K562 (cell line): ENCODE data around the gene SLC7A4. TPM values are rescaled to one million over a fixed set of nuclear protein-coding genes. Genes with fewer than 3 reads are reported as not detected.

Experiments
- ATAC-seq: fragments of 200-7000 bp; cut with Tn5 transposase; 3 replicates; pipeline ENCODE4 v1.9.1; 2020; ENCODE audit warnings: moderate library complexity
- BruUV-seq: library from RNA; stranded (reverse); fragments of 400-500 nt; replicated peaks from 2 replicates; lab custom pipeline; 2021; lab: Mats Ljungman, UMichigan
- CTCF ChIA-PET: fragments of 300-600 bp; formaldehyde crosslinking; extraction: SDS; loops from one replicate; lab custom pipeline; 2021; ENCODE audit warnings: low intra/inter-chr PET ratio; lab: Yijun Ruan, JAX
- POLR2A ChIA-PET: fragments of 300-600, 350-650 bp; sonication (Branson Sonifier 250); formaldehyde crosslinking; extraction: SDS; loops from one replicate; lab custom pipeline; 2021; ENCODE audit warnings: antibody characterized with exemption, inconsistent platforms; lab: Yijun Ruan, JAX
- DNase-seq, 4 experiments: peaks; one replicate each; pipeline versions ENCODE4 v3.0.0 to v3.0.0-alpha.2; 2011 to 2018; ENCODE audit warnings: low spot score in 3 of 4, mixed read lengths in 3 of 4; ENCODE audit errors: extremely low read depth in 1 of 4
- FAIRE-seq: peaks from 2 replicates; lab custom pipeline; 2011; peaks lifted over from hg19 to GRCh38; lab: Jason Lieb, UNC
- H2AFZ ChIP-seq: 2 replicates; pipeline ENCODE4 v1.6.0; 2011; ENCODE audit warnings: low read depth, low read length, control low read depth, inconsistent platforms
- H3K27ac ChIP-seq: fragments of 200-600 bp; 3 replicates; pipeline ENCODE4 v1.8.0; 2011; ENCODE audit warnings: low read depth, mild to moderate bottlenecking, control low read depth, inconsistent platforms, low read length, moderate library complexity, mixed read lengths; ENCODE audit errors: extremely low read depth
- H3K27me3 ChIP-seq, 2 experiments: fragments of 300-600 bp in 1 of 2; 2 replicates in 1 of 2; 3 replicates in 1 of 2; pipeline versions ENCODE4 v1.6.0 to v1.8.0; 2011; ENCODE audit warnings: inconsistent platforms in 2 of 2, low read length in 2 of 2, mild to moderate bottlenecking in 1 of 2, mixed read lengths in 1 of 2, moderate library complexity in 1 of 2; ENCODE audit not compliant: control insufficient read depth in 2 of 2, insufficient read depth in 2 of 2
- H3K36me3 ChIP-seq: fragments of 300-600 bp; 3 replicates; pipeline ENCODE4 v1.8.0; 2011; ENCODE audit warnings: mild to moderate bottlenecking, low read length, inconsistent platforms; ENCODE audit not compliant: control insufficient read depth, insufficient read depth
- H3K4me1 ChIP-seq, 2 experiments: fragments of 200-600 bp in 1 of 2; replicated peaks in 1 of 2; 2 replicates in 1 of 2; 3 replicates in 1 of 2; pipeline versions ENCODE4 v1.5.1 to v1.8.0; 2011; ENCODE audit warnings: inconsistent platforms in 2 of 2, low read length in 2 of 2, mild to moderate bottlenecking in 1 of 2, mixed read lengths in 1 of 2, moderate library complexity in 1 of 2; ENCODE audit not compliant: control insufficient read depth in 2 of 2, insufficient read depth in 2 of 2
- H3K4me2 ChIP-seq: 2 replicates; pipeline ENCODE4 v1.6.1; 2011; ENCODE audit warnings: low read length, control low read depth, inconsistent platforms, mixed read lengths; ENCODE audit not compliant: insufficient read depth
- H3K4me3 ChIP-seq: fragments of 200-600 bp; sonication (generic), shearing (Covaris generic); 2 replicates; pipeline ENCODE4 v1.5.1; 2016; ENCODE audit warnings: control low read depth, inconsistent platforms
- H3K79me2 ChIP-seq: fragments of 200-600 bp; 3 replicates; pipeline ENCODE4 v1.8.0; 2011; ENCODE audit warnings: low read length, inconsistent platforms; ENCODE audit not compliant: control insufficient read depth, insufficient read depth
- H3K9ac ChIP-seq, 2 experiments: 2 replicates each; pipeline versions ENCODE4 v1.6.0 to v1.6.1; 2011; ENCODE audit warnings: low read depth in 2 of 2, low read length in 2 of 2, control low read depth in 1 of 2, inconsistent platforms in 1 of 2, mild to moderate bottlenecking in 1 of 2, mixed read lengths in 1 of 2; ENCODE audit not compliant: insufficient read depth in 1 of 2
- H3K9me1 ChIP-seq: one replicate; pipeline ENCODE4 v1.6.0; 2011; ENCODE audit warnings: inconsistent platforms, mild to moderate bottlenecking, low read length, moderate library complexity; ENCODE audit not compliant: control insufficient read depth, insufficient read depth
- H3K9me3 ChIP-seq: replicated peaks from 2 replicates; pipeline ENCODE4 v1.5.1; 2011; ENCODE audit warnings: low read depth, low read length, inconsistent platforms; ENCODE audit not compliant: control insufficient read depth, insufficient read depth
- H4K20me1 ChIP-seq: replicated peaks from 2 replicates; pipeline ENCODE4 v1.6.1; 2011; ENCODE audit warnings: low read length, inconsistent platforms, mixed read lengths; ENCODE audit not compliant: control insufficient read depth, insufficient read depth
- MAFK ChIP-seq: IDR thresholded peaks from 2 replicates; pipeline ENCODE4 v1.6.1; 2011; ENCODE audit warnings: low read length, improper control_type of control experiment
- RCOR1 ChIP-seq, 2 experiments: IDR thresholded peaks; 2 replicates each; pipeline ENCODE4 v1.6.1; 2012; ENCODE audit warnings: low read depth in 2 of 2, low read length in 2 of 2, borderline replicate concordance in 1 of 2, improper control_type of control experiment in 1 of 2
- RFX1 ChIP-seq: fragments of 450-650 bp; IDR thresholded peaks from 2 replicates; pipeline ENCODE4 v1.6.1; 2016; ENCODE audit warnings: mild to moderate bottlenecking, moderate library complexity
- SNIP1 ChIP-seq: fragments of 450-650 bp; IDR thresholded peaks from 2 replicates; pipeline ENCODE4 v1.7.1; 2017; ENCODE audit warnings: low read depth, mild to moderate bottlenecking
- ZFX ChIP-seq: sonication (generic); formaldehyde crosslinking; IDR thresholded peaks from 2 replicates; pipeline ENCODE4 v1.8.0; 2022; ENCODE audit warnings: mild to moderate bottlenecking, missing genetic modification reagents, moderate library complexity
- ZNF3 ChIP-seq: fragments of 250-450 bp; sonication (Bioruptor Pico); IDR thresholded peaks from 2 replicates; pipeline ENCODE4 v1.5.0; 2021; ENCODE audit warnings: mild to moderate bottlenecking, moderate library complexity
- ZNF830 ChIP-seq: fragments of 250-450 bp; sonication (Bioruptor Pico); IDR thresholded peaks from 2 replicates; pipeline ENCODE4 v1.5.0; 2021; ENCODE audit warnings: mild to moderate bottlenecking
- WGBS: fragments of 100-300 bp; shearing (Covaris generic); methylation state at CpG from one replicate; pipeline ENCODE4 v1.1.6; 2016; ENCODE audit warnings: low coverage, mixed read lengths; ENCODE audit not compliant: insufficient coverage; ENCODE audit errors: missing lambda C conversion rate; 5-methylcytosine and 5-hydroxymethylcytosine counted together
- in situ Hi-C: fragments of 300-500 bp; cut with MboI; formaldehyde crosslinking; loops from 4 replicates; pipeline ENCODE4 v1.15.0; 2018; ENCODE audit warnings: inconsistent platforms, mixed read lengths
- intact Hi-C: fragments of 100-400 bp; cut with micrococcal nuclease; formaldehyde crosslinking; loops from 2 replicates; pipeline ENCODE4 v1.14.2; 2022
- polyA plus RNA-seq, 8 experiments: library from polyadenylated mRNA; depleted of rRNA in 4 of 8; stranded (reverse) in 5 of 8; unstranded in 3 of 8; fragments of >200 nt; fragmentation: Nextera tagmentation in 2 of 8; fragmentation: Illumina TruSeq in 1 of 8; extraction: Ambion mirVana in 2 of 8; extraction: Trizol in 1 of 8; gene quantifications; 2 replicates each; pipeline versions ENCODE4 v1.2.1 to v1.2.3, GENCODE V29; 2011 to 2014; ENCODE audit warnings: inconsistent platforms in 1 of 8, missing spikeins in 1 of 8
- total RNA-seq, 7 experiments: library from RNA; depleted of rRNA in 6 of 7; stranded (reverse); fragments of >200 nt in 6 of 7; fragmentation: Illumina TruSeq in 2 of 7; extraction: Trizol in 2 of 7; gene quantifications; 2 replicates each; pipeline versions ENCODE4 v1.2.1 to v1.2.3, GENCODE V29; 2011 to 2021; ENCODE audit warnings: low replicate concordance in 1 of 7
- TF ChIP-seq, protein P1 (sequence below): IDR thresholded peaks from 3 replicates; pipeline ENCODE4 v1.6.1; 2011; ENCODE audit warnings: borderline replicate concordance, mild to moderate bottlenecking, moderate library complexity; ENCODE audit not compliant: insufficient read length; ENCODE audit errors: extremely low read depth
- TF ChIP-seq, protein P2 (sequence below): fragments of 250-450 bp; sonication (Bioruptor Pico); IDR thresholded peaks from 2 replicates; pipeline ENCODE4 v1.9.0; 2021; ENCODE audit warnings: mild to moderate bottlenecking, inconsistent platforms

The SLC7A4 gene
- total and polyA plus RNA-seq, 9 of the 15 experiments (the other 6 are each of a cell fraction or from before 2014, with no cell fraction given): not detected

DNA sequence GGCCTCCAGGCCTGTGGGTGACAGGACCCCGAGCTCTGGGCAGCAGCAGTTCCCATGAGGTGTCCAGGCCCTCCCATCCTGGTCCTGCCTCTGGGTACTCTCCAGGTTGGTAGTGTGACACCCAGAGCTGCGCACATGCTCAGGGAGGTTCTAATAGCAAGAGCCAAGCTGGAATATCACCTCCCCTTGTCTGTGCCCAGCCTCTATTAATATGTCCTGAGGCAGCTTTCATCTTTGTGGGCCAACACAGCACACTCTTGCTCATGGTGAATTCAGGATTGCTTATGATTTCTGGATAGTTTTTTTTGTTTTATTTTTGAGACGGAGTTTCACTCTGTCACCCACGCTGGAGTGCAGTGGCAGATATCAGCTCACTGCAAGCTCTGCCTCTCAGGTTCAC, 14.0 kb downstream of the SLC7A4 start:
- ChIA-PET CTCF (interaction anchor here (0.6 kb wide), 1 partner anchor 84 kb away, joined by 3 read pairs; no protein-coding TSS in a partner anchor), POLR2A (interaction anchor here (0.6 to 13.9 kb wide), 9 partner anchors 12 to 1257 kb away, joined by 3 to 333 read pairs (median 4); partner anchors contain the start of genes SLC7A4 and THAP7)
- DNase-seq: no peak
- Histone ChIP-seq H3K79me2 (peaks cover 12% of the 10 kb centered on the region; the same call in 2 of the 3 replicates), H3K4me2 (no peak overlapping the region), H3K9me1 (peaks cover 3% of the 10 kb centered on the region), H2AFZ (no peak overlapping the region), H3K4me3 (no peak overlapping the region), H3K9ac (no peak overlapping the region), H3K36me3 (no peaks in the 10 kb centered on the region), H3K4me1 (peaks cover 24 to 47% of the 10 kb centered on the region in 2 experiments), H3K9me3 (no peaks in the 10 kb centered on the region), H3K27me3 (peaks cover 2 to 7% of the 10 kb centered on the region in 2 experiments; a peak in 2 of 5 replicates)
- in situ Hi-C loops: no loop called here
- 42% methylated on average over 4 of the region's 4 CpGs for WGBS
- ATAC-seq: no peak
- TF ChIP-seq SNIP1 (no peak), ZNF830 (no peak), MAFK (no peak), RFX1 (no peak), ZFX (CRISPR knock-in tag) (no peak), RCOR1 (IDR thresholded peaks at IDR 0.05; ENCODE audit: borderline replicate concordance in 1 of 2, low read depth in 2 of 2, low read length in 2 of 2) (0 out of 4 replicates have a peak, but pooled peaks of 1 of the 2 experiments have one; percentile 21), ZNF3 (CRISPR knock-in tag) (no peak)
- TF ChIP-seq, protein P1, sequence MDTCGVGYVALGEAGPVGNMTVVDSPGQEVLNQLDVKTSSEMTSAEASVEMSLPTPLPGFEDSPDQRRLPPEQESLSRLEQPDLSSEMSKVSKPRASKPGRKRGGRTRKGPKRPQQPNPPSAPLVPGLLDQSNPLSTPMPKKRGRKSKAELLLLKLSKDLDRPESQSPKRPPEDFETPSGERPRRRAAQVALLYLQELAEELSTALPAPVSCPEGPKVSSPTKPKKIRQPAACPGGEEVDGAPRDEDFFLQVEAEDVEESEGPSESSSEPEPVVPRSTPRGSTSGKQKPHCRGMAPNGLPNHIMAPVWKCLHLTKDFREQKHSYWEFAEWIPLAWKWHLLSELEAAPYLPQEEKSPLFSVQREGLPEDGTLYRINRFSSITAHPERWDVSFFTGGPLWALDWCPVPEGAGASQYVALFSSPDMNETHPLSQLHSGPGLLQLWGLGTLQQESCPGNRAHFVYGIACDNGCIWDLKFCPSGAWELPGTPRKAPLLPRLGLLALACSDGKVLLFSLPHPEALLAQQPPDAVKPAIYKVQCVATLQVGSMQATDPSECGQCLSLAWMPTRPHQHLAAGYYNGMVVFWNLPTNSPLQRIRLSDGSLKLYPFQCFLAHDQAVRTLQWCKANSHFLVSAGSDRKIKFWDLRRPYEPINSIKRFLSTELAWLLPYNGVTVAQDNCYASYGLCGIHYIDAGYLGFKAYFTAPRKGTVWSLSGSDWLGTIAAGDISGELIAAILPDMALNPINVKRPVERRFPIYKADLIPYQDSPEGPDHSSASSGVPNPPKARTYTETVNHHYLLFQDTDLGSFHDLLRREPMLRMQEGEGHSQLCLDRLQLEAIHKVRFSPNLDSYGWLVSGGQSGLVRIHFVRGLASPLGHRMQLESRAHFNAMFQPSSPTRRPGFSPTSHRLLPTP: no peak
- TF ChIP-seq, protein P2, sequence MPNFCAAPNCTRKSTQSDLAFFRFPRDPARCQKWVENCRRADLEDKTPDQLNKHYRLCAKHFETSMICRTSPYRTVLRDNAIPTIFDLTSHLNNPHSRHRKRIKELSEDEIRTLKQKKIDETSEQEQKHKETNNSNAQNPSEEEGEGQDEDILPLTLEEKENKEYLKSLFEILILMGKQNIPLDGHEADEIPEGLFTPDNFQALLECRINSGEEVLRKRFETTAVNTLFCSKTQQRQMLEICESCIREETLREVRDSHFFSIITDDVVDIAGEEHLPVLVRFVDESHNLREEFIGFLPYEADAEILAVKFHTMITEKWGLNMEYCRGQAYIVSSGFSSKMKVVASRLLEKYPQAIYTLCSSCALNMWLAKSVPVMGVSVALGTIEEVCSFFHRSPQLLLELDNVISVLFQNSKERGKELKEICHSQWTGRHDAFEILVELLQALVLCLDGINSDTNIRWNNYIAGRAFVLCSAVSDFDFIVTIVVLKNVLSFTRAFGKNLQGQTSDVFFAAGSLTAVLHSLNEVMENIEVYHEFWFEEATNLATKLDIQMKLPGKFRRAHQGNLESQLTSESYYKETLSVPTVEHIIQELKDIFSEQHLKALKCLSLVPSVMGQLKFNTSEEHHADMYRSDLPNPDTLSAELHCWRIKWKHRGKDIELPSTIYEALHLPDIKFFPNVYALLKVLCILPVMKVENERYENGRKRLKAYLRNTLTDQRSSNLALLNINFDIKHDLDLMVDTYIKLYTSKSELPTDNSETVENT (CRISPR knock-in tag): peak; percentile 32; the same call in 1 of the 2 replicates
- TF ChIP-seq, all 486 proteins: peak for 2
- H4K20me1 ChIP-seq: peaks cover 4% of the 10 kb centered on the region
- FAIRE-seq: no peak
- no TSS peak for BruUV-seq
- intact Hi-C loops: no loop called here
- no peak overlapping the region for H3K27ac ChIP-seq
